NCI-H1436 (cell line): Measurements from ENCODE around the gene DLST.

Experiments used
- DNase-seq: peaks from one replicate; lab custom pipeline; 2025; lab: John Stamatoyannopoulos, UW

Gene DLST

DNA sequence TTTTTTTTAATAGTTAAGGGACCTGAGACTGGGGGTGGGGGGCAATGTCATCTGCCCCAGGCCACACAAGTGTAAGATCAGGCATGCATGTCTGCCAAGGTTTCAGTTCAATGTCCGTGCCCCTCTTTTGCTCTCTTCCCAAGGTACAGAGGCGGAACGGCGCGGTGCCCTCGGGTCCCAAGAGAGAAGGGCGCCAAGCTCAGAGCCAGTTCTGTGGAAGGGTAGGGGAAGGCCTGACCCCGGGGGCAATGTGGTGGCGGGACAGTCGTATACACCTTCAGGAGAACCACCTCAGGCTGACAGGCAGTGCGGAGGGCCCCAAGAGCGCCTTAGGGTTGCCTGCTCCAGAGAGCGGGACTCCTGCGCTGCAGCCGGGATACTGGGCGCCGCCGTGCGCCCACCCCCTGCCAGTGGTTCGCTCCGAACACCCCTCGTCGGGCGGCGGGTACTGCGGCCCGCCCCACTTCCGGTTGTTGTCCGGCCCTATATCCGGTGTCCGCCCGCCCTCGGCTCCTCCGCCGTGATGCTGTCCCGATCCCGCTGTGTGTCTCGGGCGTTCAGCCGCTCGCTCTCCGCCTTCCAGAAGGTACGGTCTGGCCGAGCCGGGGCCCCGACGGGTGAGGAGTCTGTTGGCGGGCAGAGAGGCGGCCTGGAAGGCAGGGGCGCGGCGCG lies at the start of gene DLST:
Gene DLST (plus strand): TSS at position 486 of the 672 bp plus-strand sequence. CDS start 38 bp downstream, at position 524.
- DNase-seq: peak; percentile 82

DNA sequence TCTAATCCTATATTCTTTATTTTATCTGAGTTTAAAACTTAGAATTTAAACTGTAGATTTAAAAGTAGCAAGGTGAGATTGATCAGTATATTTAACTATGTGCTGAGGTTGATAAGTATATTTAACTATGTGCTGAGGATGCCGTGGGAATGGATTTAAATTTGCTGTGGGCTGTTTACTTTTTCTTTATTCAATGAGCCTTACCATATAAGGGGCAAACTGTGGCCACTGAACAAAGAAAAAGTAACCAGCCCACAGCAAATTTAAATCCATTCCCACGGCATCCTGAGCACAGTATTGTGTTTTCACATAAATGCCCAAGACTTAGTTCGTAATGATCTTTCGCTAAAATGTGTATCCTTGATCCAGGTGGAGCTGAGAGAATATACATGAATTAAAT lies 48.9 kb upstream of the DLST start:
- no peak for DNase-seq

DNA sequence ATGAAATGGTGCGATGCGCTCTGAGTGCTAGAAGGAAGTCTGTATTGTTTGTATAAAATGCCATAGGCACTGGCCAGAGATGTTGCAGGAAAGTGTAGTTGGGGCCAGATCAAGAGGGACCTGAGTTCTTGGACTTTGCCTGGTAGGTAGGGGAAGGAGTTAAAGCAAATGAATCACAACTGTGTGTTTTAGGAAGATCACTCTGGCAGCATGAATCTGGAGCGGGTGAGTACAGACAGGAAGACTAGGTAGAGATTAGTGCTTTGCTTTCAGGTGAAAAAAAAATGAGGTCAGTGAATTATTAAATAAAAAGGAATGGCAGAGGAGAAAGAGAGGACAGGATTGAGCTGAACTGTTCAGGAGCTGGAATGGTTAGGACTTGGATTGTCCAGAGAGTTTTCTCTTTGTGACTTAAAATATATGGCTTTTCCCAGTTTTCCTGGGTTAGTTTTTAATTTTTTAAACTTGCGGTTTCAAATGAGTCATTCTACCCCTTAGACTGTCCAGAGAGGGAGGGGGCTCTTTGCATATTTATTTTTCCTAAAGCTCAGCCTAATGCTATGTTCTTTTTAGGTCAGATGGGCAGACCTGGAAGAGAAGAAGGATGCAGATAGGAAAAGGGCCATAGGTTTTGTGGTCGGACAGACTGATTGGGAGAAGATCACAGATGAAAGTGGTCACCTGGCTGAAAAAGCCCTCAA lies 46.9 kb upstream of the DLST start:
- no peak for DNase-seq

DNA sequence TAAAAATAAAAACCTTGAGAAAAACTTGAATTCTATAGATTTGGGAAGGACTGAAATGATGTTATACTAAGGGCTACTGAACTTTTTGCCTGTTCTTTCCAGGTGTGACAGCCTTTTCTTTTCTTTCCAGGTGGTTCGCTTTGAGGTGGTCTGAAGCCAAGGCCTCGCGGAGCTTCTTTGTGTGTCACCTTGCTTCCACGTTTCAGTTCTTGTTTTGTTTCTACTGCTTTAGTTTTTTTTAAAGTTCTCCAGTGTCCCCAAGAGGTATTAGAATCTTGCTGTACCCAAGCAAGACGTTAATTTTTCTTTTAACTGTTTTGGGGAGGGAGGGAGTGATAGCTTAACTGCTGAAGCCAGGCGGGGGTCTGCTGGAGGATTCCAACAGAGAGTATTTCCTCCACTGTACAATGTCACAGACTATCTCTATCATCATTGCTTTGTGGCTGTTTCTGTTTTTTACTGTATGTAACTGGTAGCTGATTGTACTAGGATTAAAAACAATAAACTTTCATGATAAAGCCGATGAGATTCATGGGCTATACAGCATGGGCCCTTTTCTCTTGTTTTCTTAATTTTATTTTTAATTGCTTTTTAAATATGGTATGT lies 46.0 kb upstream of the DLST start:
- no peak for DNase-seq

DNA sequence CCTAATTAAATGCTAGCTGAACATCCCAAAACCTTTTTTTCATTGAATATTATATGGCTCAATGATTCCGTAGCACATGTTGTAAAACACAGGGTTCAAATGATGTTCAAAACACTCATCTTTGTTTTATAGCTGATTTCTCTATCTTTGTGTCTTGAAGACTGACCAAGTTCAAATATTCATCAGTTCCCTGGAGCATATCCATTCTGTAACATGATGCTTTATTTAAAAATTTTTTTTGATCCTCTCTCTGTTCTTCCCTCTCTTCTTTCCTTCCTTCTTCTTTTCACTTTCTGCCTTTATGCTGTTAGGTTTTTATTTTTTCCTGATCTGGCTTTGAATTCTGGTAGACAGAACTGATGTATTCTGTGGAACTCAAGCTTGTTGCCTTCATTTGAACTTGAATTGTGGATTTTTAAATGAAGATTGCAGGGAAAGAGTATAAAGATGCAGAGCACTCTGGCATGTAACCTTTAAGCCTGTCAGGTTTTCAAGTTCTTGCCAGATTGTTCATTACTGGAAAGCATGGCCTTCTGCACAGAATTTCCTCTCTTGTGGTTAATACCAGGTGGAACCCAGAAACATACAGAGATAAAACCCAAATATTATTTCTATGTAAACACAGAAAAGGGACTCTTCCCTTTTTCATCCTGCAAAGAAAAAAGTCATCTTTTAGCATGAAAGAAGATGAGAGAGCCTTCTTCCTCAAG lies 45.3 kb upstream of the DLST start:
- DNase-seq: no peak

DNA sequence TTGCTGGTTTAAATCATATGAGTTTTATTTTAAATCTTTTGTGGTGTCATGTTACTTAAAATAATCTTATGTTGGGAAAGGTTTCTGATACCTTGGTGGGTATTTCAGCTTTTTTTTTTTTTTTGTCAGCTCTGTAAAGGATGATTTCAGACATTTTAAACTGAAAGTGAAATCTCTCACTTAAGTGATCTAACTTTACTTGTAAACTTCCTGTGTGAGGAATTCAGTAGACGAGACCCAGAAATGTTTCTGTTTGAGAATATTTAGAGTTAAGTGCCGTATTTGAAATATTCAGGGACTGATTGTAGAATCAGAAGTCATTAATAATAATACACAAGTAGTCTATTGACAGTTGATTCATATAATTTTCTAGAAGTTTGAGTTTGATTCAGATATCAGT lies 43.5 kb upstream of the DLST start:
- no peak for DNase-seq

DNA sequence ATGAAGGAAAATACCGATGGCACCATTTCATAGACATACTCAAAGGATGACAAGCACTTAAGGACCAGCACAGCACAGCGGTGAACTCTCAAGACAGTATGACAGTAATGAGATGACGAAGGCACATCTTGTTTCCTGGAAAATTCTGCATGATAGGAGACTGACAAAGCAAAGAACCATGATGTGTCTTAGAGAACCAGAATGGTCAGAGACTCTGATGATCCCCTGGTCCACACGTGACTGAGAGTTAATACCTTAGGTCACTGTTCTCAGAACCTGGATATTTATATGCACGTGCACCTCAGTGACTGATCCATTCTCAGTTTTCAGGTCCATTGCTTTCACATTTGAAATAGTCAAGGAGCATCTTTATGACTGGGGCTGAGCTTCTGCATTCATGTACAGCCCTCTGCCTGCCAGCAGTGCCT lies 41.1 kb upstream of the DLST start:
- no peak for DNase-seq

DNA sequence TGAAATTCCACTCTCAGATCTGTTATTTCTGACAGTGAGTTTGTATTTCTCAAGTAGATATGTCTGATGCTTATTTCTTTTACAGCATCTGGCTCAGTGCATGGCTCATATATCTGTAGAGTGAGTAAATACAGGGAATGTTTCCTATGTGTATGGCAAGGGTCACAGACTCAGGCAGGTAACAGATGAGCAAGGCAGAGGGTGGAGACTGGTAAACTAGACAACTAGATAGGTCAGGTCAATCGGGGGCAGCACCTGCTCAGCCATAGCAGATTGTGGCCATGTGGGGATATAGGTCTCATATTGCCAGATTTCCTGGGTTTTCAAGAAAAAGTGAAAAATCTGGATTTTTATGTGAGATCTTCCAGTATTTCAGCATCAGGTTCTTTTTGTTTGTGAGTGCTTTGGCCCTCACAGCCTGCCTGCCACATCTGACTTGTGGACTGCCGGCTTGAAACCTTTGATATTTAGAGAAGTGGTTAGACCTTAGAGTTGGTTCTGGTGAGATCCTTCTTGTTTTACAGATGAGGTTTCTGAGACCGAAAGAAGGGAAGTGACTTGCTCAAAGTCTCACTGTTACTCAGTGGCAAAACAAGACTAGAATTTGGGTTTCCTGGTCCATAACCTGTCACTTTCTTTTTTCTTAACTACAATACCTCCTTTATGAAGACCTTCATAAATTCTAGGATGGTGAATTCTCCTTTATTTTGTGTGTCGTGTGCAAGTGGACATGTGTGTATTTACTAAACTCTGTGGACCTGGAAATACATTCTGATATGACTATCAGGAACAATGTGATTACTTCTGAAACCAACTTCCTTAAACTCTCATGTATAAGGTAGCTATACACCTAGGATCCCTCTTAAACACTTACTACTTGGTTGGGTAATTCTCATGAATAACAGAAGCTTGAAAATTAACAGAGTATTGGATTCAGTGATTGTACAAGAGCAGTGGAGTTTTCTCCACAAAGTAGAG lies 40.2 kb upstream of the DLST start:
- no peak for DNase-seq

DNA sequence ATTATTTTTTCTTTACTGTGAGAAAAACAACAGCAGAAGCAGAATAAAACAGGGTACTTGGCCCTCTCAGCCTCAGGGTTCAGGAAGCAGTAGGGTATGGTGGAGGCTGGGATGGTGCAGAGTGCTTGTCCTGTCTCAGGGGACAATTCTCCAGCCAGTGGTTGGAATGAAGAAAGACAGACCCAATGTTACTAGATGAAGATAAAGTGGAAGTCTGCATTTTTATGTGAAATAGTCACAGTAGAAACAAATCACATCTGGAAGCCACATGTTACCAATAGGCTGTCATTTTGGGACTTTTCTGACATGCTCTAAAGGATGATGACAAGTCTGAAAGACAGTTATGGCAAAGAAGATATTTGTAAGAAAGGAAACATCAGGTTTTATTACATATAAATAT lies 38.1 kb upstream of the DLST start:
- DNase-seq: no peak

DNA sequence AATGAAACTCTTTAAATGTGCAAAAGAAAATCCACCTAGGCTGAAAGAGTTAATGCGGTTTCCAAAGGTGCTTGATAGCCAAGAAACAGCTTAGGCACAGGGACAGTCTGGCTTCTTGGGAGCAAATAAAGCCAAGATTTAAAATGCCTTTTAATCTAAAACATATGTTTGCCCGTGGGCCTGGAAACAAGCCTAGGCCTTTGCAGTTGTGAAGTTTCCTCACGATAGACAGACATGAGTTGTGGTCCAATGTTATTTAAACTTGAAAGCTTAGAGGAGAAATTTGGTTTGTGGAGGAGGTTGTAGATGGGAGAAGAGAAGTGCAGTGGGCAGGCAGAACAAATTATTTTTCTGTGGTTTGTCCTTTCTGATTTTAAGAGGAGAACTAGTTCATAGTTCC lies 35.5 kb upstream of the DLST start:
- DNase-seq: no peak

DNA sequence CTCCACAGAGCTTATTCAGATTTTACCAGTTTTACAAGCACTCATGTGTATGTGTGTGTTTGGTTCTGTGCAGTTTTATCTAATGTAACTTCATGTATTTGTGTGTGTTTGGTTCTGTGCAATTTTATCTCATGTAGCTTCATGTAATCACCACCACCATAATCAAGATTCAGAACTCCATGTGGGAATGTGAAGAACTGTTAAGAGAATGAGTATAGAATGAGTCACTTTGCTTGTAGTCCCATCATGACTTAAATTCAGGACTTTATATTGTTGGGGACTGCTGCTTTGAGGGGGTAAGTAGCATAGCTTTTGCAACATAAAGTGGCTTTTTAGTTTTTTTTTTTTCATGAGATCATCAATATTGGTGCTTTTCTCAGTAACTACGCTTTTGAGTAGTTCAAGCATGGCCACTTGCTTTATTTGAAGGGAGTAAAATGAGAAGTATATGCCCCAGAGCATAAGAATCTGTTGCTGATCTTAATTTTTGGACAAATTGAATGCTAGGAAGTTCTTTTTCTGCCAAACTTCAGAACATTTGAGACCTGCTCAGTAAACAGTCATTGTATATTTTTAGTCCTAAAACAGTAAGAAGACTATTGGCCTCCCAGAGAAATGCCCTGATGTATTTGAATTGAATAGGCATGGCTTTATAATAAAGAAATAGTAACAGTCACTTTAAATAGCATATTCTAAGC lies 34.6 kb upstream of the DLST start:
- DNase-seq: no peak

DNA sequence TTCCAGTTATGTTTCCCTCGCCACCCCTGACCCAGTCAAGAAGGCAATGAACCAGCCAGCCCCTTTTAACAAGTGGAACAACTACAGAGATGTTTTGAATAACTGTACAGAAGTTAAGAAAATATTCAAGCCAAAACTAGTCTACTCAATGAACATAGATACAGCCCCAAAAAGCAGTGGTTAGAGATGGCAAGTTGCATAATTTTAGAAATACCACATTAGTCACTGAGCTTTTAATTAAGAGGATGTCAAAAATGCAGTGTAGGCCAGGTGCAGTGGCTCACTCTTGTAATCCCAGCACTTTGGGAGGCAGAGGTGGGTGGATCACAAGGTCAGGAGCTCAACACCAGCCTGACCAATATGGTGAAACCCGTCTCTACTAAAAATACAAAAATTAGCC lies 32.9 kb upstream of the DLST start:
- DNase-seq: no peak

DNA sequence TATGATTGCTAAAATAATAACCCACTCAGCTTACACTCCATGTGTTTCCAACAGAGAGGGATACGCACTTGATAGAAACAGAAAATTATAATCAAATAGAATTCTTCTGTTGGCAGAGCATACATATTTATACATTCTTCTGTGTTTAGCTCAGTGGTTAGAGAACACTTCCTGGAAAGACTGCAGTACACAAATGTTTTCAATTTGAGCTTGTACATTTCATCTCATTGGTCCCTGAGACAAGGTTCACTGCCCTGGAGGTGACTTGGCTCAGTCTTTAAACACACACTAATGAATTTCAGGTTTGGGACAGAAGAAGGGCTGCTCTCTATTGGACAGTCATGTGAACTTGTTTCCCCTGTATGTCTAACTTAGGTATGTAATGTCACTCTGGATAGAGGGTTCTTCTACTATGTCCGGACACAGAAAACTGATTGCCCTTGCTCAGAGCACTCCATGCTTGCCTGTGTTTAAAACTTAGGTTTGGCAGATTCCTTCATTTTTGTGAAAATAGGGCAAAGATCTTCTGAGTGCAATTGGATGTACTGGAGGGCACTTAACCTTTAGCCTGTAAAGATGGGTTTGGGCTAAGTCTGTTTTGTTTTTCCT lies 28.7 kb upstream of the DLST start:
- DNase-seq: no peak

DNA sequence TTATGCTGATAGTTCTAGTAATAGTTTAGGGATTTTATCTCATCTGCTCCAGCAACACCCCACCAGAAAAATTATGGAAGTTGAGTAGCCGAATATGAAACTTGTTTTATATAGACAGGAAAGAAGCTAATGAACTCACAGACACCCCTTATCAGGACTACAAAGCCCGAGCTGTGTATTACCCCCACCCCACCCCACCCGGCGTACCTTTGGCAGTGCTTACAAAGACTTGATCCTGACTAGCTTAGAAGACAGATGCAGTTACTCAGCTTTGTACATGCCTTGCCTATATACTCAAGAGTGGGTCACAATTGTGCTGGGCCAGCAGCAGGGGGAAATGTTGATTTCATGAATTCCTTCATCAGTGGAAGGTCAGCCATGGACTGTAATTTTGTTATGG lies 28.1 kb upstream of the DLST start:
- no peak for DNase-seq

DNA sequence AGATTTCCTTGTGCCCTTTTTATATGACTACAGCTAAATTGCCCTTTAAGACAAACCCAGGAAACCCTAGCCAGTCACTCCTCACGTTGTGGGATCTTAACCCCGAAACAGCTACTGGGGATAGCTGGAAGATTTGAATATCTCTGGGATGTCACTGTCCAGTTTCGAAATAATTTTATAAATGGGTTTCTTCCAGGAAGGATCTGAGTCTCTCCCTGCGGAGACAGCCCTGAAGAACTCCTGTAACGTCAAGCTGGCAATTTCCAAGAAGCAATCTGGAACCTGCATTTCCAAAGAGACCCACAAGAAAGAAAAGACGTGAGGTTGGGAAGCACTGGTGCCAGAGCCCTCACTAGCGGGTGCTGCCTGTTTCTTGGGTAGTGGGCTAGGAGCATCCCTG lies 26.7 kb upstream of the DLST start:
- DNase-seq: no peak

DNA sequence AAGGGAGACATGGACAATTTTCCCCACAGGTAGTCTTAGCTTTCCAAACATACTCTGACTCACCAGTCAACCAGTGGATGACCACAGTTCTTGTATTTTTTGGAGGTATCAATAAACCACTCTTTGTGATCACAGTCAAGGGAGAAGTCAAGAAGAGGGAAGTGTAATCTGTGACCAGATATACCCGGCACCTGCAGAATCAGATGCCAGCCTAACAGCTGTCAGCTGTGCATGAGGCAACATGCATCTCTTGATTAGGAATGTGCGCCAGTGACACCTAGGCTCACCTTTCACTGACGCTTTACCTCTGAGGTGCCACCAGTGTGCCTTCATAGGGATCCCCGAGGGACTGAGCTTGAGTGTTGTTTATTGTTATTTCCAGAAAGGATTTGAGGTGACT lies 25.8 kb upstream of the DLST start:
- peak; percentile 9 for DNase-seq

DNA sequence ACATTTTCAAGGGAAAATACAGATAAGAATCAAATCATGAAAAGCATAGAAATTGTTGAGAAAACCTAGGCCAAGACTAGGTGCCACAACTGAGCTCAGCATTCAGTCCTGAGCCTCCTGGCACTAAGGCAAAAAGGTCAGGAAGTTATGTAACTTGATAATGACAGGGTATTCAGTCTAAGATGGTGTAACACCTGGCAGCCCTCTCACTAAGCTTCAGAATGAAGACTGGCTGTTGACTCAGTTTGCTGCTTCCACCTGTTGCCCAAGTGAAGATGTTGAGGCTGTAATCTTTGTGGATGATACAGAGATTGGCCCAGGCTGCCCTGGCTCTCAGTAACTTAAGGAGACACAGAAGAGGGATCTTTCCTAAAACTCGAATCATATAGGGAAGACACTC lies 25.4 kb upstream of the DLST start:
- DNase-seq: no peak

DNA sequence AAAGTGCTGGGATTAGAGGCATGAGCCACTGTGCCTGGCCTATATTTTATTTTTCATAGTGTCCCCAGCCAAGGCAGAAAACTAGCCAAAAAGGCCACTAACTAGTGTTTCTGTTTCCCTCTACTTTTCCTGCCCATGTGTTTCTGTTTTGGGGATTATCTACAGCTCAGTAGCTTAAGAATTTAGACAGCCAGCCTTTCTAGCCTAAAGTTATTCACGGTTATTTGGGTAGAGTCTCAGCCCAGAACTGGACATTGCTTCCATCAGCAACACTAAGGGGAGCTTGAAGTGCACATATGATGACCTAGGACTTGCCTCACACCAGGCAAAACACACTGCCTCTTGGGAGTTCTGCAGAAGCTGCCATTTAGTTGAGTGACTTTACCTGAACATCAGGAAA lies 23.7 kb upstream of the DLST start:
- no peak for DNase-seq

DNA sequence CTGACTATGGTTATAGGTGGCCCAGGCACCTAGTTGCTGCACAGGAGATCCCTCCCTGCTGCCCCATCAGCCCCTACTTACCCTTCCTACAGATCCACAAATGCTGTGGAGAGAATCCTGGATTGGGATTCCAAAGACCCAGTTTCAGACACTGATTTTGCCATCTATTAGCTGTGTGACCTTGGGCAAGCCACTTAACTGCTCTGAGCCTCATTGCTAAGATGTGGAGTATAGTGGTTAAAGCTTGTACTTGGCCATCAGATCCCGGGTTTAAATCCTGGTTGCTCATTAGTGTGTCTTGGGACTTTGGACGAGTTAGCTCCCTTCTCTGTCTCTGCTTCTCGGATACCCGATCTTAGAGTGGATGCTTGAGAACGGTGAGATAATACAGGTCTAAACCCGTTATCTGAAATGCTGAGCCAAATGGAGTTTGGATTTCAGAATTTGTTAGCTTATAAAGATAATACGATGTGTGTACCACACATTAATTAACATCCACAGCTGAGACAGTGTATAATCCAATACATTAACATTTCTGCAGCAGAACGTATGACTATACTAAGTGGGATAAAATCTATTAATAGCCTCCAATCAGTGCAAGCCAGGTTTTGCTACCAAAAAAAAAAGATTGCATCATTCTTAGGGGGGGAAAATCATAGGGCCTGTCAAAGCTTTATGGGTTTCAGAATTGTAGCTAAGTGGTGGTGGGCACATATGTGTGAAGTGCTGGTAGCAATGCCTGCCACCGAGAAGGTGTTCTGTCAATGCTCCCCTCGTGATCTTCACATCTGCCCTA lies 21.8 kb upstream of the DLST start:
- DNase-seq: no peak
